Colon (tissue), 2 donors: ENCODE results near the gene ABHD17B.
"Not testable (repeated sequence)": the region's sequence is repeated elsewhere in the genome, so short reads cannot be mapped to it uniquely, and the experiment has no call there.

Experiments used
- FAIRE-seq: peaks from 2 replicates; lab custom pipeline; 2012; peaks lifted over from hg19 to GRCh38; lab: Jason Lieb, UNC
- donor health status: control.
- donor health status: control.

Gene ABHD17B

DNA sequence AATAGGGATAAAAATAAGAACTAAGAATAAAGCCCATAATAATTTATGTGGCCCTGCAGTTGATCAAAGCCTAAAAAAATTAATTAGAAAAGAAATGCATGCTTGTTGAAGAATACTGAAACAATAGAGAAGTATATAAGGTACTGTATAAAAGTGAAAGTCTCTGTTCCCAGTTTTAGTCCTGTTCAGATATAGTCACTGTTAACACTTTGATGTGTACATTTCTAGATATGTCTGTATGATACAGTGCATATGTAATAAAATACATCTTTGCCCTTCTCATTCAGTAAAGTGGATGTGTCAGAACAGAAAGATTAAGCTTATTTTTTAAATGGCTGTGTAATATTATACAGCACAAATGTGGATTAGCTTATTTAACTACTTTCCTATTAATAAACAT lies 4.5 kb upstream of the ABHD17B start:
- no peak for FAIRE-seq

DNA sequence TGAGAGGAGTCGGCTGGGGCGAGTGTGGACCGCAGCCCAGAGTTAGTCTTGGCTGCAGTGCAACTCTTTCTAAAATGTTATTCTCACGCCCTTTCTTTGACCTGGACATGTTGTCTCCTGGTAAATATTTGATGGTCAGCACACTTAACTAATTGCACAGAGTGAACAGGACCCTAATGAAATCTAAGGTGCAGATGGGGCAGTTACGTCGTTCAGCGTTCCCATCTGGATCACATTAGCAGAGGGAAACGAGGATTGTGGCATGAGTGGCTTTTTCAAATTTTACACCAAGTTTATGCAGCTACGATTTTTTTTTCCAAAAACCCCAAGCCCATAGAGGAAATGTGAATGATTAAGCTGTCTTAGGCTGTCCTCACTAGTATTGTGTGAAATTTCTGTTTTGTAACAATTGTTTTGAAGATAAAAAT lies 929 bp upstream of the ABHD17B start:
- FAIRE-seq: no peak

DNA sequence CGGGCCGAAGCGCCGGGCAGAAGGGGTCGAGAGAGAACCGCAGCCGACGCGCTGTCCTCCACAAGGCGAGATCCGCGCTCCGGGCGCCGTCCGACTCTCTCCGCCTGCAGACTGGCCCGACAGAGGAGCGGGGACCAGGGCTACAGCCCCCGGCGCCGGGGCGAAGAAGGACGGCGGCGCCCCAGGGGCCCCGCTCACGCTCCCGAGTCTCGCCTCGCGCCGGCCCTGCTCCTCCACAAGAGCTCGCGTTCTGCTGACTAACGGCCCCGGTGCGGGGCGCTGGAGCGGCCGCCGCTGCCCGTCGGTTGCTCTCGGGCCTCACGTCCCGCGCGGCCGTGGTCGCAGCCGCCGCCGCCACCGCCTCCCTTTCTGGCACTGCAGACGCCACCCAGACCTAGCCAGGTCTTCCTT lies 338 bp downstream of the ABHD17B start:
- FAIRE-seq: no peak

DNA sequence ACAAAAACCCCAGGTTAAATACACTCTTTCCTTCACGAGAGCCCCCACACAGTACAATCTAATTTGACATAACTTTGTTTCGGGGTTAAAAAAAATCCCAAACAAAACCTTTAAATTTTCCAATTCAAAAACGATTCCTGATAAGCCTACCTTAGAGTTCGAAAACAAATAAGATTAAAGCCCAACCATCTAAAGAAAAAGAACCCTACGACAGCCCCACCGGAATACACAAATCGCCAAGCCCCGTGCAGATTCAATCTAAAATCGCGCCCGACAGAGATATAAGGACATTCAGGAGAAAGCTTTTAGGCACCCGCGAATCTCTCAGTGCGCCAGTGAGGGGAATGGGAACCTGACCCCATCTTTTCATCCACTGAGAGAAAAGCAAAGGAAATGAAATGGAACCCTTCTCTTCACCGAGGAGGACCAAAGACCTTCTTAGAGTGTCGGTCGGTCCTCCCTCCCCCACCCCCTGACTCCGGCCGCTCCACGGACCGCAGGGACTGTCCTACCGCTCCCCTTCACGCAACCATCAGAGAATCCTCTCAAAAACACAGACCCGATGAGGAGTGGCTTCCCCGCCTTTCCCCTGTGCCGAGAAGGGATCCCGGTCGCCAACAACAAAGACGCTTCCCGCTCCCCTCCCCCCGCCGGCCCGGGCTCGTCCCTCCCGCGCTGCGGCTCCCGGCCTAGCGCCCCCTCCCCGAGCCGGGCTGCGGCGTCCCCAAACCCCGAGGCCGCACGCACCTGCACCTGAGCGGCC lies 925 bp downstream of the ABHD17B start:
- FAIRE-seq: no peak

DNA sequence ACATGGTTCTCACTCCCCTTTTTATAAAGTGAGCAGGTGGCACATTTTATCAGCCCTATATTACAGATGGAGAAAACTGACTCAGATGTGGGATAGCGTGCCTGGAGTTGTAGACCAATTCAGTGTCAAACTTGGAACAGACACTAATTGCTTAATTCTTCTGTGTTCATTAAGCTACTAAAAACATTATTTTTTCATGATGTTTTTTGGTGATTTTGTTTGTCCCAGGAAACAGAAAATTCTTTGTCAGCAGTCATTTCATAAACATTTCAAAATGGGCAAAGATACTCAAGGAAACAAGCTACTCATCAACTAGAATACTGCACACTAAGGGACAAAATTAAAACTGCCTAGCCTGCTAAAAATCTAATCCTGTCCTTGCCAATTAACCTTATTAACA lies 2.2 kb downstream of the ABHD17B start:
- FAIRE-seq: no peak

DNA sequence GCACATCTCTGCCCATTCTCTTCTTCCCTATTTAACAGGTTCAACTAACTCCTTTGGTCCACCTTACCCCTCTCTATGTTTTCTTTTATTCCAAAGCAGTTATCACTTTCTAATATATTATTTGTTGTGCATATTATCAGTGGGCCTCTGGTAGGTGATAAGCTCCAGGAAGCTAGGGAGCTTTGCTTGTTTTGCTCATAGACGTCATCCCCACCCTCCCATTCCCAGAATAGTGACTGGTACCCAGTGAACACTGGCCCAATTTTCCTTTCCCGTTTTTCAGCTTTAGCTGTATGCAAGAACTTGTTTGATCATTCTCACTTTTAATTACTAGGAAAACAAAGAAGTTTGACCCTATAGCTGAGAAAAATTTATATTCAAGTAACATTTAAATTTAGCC lies 6.9 kb downstream of the ABHD17B start:
- FAIRE-seq: no peak

DNA sequence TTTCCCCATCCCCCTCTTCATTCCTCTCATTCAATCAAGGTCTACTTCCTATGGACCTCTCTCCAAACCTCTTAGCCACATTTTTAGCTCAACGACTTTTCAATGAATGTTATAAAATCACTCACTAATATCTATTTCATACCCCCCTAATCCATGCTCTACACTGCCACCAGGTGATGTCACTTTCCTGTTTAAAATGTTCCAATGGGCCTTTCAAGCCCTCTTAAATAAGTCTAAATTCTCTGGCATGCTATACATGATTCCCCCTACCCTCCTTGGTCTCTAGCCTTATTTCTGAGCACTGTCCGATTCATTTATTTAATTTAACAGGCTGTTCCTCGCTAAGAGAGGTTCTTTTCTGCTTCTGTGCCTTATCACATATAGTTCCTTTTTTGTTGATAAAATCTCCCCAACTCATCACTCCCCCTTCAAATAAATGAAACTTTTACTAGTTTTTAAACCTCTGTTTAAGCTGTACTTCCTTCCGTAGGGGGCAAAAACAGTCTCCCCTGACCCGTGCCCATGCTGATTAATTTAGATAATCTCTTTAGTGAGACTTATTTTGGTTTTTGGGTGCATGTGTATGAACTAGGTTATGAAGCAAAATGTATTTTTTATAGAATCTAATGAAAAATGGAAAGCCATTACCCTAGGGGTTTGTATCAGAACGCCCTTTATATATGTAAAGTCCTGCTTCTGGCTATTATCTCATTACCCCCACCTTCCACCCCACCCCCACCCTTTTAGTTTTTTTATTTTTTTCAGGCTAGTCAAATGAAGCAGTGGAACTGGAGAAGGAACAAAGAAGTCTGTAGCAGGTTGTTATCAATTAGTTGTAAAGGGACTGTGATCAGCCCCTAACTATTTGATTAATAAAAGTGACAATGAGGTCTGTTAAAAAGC lies 9.0 kb downstream of the ABHD17B start:
- FAIRE-seq: no peak

DNA sequence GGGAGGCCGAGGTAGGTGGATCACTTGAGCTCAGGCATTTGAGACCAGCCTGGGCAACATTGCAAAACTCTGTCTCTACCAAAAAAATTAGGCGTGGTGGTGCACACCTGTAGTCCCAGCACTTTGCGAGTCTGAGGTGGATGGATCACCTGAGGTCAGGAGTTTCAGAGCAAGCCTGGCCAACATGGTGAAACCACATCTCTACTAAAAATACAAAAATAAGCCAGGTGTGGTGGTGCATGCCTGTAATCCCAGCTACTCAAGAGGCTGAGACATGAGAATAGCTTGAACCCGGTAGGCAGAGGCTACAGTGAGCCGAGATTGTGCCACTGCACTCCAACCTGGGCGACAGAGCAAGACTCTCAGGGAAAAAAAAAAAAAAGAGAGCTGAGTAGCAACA lies 12.2 kb downstream of the ABHD17B start:
- not testable (repeated sequence) for FAIRE-seq

DNA sequence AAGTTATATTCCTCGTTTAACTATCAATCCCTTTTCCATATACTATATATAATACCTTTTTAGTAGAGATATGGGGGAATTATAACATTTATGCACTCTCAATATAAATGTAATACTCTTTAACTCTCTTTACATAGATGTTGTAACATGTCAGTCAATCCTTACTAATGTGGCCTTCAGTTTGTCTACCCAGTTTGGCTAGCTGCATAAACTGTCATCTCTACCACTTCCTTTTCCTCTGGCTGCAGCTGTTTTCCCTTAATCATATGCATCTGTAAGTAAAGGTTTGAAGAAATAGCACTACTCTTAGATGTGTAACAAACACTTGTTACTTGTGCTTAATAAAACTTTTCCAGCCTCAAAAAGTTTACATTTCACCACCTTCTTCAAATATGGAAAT lies 13.4 kb downstream of the ABHD17B start:
- no peak for FAIRE-seq

DNA sequence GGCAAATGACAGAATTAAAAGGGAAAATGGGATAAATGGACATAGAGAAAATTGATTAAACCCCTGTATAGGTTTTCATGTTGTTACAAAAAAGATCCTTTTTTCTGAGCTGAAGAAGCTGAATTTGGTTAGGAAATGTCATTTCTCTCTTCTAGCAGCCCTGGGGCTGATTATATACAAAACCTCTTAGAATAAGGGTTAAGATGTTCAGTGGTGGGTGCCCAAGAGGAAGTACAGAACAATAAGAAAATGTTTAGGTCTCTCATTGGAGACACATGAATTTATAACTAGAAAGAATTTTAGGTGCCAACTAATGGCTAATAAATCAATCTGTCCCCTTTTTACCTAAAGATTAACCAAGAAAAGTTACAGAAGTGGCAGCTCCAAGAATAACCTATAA lies 14.2 kb downstream of the ABHD17B start:
- FAIRE-seq: no peak

DNA sequence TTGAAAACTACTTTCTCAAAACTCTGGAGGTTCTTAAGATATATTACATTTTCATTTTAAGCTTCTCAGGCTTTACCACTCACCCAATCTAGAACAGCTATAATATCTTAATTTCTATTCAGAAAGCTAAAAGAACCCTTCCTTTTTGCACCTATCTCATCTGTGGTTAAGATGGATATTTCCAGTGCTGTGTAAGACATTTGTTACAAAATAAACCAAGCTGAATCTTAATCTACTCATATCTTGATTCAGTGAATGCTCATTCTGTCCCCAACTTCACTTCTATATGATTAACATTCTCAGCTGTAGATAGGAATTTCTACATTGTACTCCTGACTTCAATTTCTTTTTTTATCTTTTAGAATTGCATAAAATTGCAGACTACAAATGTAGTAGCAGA lies 15.0 kb downstream of the ABHD17B start:
- FAIRE-seq: no peak

DNA sequence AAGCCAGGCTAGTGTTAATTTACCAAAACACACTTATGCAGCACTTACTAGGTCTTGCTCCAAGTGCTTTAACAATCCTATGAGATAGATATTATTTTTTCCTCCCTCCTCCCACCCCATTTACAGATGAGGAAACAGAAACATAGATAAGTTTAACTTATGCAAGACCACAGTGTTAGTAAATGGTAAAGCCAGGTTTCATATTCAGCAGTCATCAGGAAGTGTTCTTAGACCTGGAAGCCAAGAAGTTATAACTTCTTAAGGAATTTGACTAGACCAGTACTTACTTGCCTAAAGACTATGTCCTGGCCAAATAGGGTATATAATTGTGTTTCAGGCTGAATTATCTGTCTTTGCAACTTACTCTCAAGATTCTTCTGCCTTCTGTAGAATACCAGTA lies 15.9 kb downstream of the ABHD17B start:
- FAIRE-seq: no peak

DNA sequence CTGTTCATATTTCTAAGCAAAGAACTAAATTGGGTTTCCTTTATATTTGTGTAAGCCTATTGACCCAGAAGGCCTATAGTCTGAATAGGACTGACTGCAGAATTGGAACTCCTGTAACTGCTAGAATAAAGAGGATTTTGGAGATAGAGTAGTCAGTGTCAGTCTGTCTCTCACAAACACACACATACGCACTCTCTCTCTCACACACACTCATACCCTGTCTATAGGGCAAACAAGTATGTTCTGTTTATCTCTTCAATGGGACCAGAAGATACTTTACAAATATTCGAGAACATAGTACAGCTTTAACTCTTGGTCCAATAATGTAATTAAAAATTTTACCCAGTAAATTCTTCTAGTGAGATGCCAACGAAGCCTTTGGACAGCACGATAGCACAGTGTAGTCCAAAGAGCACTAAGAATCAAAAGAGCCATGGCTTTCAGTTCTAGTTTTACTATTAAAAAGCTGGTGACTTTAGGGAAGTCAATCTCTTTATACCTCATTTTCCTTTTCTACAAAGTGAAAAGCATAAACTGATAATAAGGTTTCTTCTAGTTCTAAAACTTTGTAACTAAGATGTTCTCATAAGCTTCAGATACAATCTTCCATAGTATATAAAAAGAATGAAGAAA lies 19.3 kb downstream of the ABHD17B start:
- FAIRE-seq: no peak

DNA sequence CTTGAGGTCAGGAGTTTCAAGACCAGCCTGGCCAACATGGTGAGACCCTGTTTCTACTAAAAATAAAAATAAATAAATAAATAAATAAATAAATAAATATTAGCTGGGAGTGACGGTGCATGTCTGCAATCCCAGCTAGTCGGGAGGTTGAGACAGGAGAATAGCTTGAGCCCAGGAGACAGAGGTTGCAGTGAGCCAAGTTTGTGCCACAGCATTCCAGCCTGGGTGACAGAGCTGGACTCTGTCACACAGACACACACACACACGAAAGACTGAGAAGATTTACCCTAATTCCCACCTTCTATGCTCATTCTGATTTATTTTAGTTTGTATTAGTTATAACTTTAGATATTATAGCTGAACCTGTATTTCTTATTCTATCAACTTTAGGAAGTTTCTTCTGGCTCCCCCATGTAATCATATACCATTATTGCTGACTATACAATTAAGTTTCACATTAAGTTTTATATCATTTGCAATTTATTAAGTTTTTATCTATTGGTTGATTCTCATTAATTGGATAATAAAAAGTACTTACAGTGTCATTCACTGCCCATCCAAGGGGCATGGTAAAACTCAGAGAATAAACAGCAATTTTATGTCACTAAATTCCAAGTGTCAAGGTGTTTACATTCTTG lies 20.8 kb downstream of the ABHD17B start:
- FAIRE-seq: no peak

DNA sequence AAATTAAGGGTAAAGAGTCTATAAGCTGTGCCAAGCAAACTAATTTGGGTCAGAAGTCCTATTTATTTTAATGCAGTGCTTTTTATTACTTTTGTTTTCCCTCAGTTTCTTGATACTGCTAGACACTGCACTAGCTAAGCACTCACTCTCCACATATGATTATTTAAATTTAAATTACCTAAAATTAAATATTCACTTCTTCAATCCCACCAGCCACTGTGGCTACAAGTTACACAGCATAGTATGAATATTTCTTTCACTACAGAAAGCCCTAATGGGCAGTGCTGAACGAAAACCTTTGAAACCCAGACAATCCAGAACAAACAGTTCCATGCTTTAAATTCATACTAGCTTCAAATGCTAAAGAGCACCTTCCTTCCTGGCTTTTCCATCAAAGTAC lies 23.6 kb downstream of the ABHD17B start:
- FAIRE-seq: no peak

DNA sequence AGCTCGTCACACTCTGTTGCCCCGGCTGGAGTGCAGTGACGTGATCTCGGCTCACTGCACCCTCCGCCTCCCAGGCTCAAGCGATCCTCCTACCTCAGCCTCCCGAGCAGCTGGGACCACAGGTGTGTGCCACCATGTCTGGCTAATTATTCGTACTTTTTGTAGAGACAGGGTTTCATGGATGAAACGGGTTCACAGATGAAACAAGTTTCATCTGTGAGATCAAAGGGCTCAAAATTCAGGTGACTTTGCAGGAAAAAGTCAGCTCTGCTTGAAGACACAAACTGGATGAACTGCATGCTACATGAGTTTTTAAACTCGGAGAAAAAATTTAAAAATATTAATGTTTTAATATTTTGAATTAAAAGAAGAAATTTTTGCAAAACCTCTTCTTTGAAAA lies 24.5 kb downstream of the ABHD17B start:
- no peak for FAIRE-seq

DNA sequence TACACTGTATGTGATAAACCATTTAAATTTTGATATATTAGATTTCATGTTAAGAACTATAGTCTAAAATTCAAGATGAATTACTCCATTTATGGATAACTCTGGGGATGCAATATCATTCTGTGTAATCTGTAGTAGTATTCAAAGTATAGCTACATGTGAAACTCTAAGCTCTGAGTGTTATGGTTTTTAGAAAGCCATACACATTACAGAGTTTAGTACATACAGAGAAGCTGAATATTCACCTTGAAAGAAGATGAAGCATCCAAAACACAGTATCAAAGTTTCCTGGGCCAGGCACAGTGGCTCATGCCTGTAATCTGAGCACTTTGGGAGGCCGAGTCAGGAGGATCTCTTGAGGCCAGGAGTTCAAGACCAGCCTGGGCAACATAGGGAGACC lies 25.0 kb downstream of the ABHD17B start:
- no peak for FAIRE-seq

DNA sequence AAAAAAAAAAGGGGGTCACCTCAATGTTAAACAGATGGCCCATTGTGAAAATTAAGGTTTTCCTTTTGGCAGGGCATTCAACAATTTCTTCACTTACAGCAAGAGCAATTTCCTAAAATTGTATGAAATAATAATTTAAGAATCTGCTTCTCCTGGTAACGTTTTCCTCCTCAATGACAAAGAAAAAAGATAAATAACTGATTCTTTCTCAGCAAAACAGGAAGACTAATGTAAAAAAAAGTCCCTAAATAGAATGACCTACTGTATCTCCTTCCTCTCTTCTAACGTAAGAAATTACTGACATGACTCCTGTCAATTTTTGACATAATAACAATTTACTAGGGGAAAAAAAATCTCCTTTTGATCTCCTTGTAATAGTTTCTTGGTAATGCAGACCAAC lies 25.5 kb downstream of the ABHD17B start:
- FAIRE-seq: no peak

DNA sequence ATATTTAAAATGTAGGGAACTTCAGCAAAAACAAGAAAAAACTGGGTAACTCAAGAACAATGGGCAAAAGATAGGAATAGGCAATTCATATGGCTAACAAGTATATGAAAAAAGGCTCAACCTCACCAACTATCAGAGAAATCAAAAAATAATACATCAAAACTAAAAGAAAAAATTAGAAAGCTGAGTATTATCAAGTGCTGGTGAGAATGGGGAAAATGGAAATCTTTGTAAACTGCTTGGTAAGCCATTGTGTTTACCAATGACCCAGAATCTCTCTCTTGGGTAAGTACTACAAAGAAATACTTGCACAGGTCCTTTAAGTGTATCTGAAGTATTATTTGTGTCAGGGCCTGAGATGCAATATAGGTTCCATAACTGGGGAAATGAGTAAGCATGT lies 27.0 kb downstream of the ABHD17B start:
- FAIRE-seq: no peak

DNA sequence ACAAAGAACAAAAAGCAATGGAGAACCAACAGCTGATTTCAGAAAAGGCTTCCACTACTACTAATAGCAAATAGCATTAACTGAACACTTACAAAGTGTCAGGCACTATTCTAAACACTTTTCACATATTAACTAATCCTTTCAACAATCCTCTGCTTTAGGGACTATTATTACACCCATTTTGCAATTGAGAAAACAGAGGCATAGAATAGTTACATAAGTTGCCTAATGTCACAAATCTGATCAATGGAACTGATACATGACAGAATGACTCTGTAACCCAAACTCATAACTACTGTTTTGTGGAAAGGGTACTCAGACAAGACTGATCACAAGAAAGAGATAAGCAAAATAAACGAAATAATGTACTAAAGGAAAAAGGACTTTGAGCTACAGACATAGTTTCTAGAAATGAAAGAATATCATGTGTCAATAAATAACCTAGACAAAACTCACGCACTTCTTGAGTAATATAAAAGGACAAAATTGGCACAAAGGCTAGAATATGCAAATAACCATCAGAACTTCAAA lies 31.3 kb downstream of the ABHD17B start:
- FAIRE-seq: no peak

DNA sequence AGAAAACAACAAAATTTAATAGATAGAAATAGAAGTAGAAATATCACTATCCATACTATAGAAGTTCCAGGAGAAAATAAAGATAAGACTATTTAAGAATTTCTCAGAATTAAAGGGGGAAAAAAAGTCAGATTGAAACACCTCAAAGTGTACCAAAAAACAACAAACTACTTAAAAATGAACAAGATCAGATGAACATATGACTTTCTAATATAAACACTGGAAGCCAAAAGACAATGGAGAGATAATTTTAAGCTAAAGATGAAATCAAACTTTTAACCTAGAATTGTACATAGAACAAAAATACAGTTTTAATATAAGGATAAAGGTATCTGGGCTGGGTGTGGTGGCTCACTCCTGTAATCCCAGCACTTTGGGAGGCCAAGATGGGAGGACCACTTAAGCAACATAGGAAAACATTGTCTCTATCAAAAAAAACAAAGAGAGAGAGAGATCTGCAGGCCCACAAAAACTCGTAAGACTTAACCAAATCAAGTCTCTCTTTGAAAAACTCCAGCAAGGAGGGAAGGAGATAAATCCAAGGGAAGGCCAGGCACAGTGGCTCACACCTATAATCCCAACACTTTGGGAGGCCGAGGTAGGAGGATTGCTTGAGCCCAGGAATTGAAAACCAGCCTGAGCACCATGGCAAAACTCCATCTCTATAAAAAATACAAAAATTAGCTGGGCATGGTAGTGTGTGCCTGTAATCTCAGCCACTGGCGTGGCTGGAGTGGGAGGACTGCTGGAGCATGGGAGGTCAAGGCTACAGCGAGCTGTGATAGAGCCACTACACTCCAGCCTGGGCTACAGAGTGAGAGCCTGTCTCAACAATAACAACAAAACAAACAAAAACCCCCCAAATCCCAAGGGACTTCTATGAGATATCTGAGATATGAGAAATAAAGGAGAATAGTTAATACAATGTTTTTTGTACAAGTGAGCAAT lies 32.4 kb downstream of the ABHD17B start:
- no peak for FAIRE-seq
